ENCODE results near the gene MGAT5B. TPM values are rescaled to one million over a fixed set of nuclear protein-coding genes. Genes with fewer than 3 reads are reported as not detected.

MGAT5B gene
- total RNA-seq, 2 donors from 2014 or later: 0.05 to 0.27 TPM

DNA sequence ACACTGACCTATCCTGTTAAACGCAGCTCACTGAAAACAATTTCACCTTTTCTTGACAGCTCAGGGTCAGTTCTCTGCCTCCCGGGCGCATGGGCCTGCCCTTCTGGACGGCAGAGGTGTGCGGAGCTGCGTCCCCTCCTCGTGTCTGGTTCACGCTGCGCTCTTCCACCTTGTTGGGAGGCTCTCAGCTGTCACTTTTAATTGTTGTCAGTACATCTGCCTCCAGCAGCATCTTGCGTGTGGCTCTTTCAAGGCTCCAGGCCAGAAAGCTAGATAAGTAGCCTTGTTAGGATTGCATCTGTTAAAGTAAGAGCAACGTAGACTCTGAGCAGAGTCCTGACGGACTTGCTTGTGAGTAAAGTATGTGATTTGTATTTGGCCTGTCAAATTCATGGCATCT, 59.4 kb downstream of the MGAT5B start:
- intact Hi-C loops (cut with DNase I): no loop called here
- Histone ChIP-seq H3K27me3 (no peaks in the 10 kb centered on the region), H3K4me1 (no peaks in the 10 kb centered on the region), H3K36me3 (no peaks in the 10 kb centered on the region), H3K27ac (no peak overlapping the region), H3K9me3 (no peaks in the 10 kb centered on the region), H3K9ac (ENCODE audit: low read depth in 2 of 2, low read length in 2 of 2) (no peak overlapping the region), H3K4me3 (no peak overlapping the region)
- TF ChIP-seq, protein P1, sequence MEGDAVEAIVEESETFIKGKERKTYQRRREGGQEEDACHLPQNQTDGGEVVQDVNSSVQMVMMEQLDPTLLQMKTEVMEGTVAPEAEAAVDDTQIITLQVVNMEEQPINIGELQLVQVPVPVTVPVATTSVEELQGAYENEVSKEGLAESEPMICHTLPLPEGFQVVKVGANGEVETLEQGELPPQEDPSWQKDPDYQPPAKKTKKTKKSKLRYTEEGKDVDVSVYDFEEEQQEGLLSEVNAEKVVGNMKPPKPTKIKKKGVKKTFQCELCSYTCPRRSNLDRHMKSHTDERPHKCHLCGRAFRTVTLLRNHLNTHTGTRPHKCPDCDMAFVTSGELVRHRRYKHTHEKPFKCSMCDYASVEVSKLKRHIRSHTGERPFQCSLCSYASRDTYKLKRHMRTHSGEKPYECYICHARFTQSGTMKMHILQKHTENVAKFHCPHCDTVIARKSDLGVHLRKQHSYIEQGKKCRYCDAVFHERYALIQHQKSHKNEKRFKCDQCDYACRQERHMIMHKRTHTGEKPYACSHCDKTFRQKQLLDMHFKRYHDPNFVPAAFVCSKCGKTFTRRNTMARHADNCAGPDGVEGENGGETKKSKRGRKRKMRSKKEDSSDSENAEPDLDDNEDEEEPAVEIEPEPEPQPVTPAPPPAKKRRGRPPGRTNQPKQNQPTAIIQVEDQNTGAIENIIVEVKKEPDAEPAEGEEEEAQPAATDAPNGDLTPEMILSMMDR (IDR thresholded peaks at IDR 0.05): no peak
- no peak for DNase-seq

DNA sequence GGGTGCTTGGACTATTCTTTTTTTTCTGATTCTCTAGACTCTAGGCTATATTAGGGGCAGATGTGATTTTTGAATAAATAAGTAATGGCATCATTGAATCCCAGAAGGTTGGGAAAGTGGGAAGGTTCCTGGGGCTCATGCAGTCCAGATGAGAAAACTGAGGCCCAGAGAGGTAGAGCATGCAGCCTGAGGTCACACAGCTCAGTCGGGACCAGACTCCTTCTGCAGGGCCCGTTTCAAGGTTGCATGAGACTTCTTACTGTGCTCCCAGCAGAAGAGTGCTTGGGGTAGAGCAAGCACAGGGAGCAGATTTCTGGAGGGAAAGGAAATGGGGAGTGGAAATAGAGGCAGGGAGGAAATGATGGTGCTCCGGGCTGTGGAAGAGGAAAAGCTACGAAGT, 59.8 kb downstream of the MGAT5B start:
- Histone ChIP-seq H3K36me3 (no peaks in the 10 kb centered on the region), H3K4me3 (no peak overlapping the region), H3K9me3 (no peaks in the 10 kb centered on the region), H3K27ac (no peak overlapping the region), H3K4me1 (no peaks in the 10 kb centered on the region), H3K27me3 (no peaks in the 10 kb centered on the region), H3K9ac (ENCODE audit: low read depth in 2 of 2, low read length in 2 of 2) (no peak overlapping the region)
- intact Hi-C loops (cut with DNase I): no loop called here
- no peak for DNase-seq
- TF ChIP-seq, protein P1 (IDR thresholded peaks at IDR 0.05): no peak

DNA sequence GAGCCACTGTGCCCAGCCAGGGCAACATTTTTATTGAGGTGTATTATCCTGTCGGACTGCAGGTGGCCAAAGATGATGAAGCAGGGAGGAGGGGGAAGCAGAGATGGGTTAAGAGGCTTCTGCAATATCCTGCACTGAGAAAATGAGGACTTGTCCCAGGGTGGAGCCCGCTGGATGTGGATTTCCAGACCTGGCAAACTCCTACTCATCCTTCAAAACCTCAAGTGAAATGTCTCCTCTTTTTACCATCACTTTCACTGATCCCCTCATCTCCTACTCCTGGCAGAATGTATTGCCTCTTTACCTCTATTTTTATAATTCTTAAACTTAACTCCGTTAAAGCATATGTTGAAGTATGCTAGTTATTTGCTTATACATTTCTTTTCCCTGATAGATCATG, 60.9 kb downstream of the MGAT5B start:
- H3K27me3 ChIP-seq: no peaks in the 10 kb centered on the region
- H3K36me3 ChIP-seq: no peaks in the 10 kb centered on the region
- no peak overlapping the region for H3K4me3 ChIP-seq
- no peaks in the 10 kb centered on the region for H3K9me3 ChIP-seq
- no peak overlapping the region for H3K27ac ChIP-seq
- intact Hi-C loops (cut with DNase I): no loop called here
- TF ChIP-seq, protein P1 (IDR thresholded peaks at IDR 0.05): no peak
- no peak for DNase-seq
- no peak overlapping the region for H3K9ac ChIP-seq (ENCODE audit: low read depth in 2 of 2, low read length in 2 of 2)
- no peaks in the 10 kb centered on the region for H3K4me1 ChIP-seq

DNA sequence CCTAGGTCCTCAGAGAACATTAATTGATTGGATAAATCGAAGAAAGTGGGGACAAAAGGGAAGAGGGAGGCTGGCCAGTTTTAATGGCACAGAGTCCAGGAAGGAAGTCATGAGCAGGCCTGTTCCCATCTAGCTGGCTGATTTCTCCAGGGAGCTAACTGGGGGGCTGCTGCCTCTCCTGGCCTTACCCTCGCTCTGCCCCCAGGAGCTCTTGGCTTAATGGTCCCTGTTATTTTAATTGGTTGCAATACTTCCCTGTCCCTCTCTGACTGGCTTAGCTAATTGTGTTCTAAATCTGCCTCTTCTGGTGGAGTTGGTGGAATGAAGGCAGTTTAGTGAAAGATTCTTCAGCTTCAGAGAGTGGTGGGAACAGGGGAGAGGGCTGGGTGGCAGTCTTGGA, 61.4 kb downstream of the MGAT5B start:
- TF ChIP-seq, protein P1 (IDR thresholded peaks at IDR 0.05): no peak
- H3K36me3 ChIP-seq: no peaks in the 10 kb centered on the region
- no peak overlapping the region for H3K4me3 ChIP-seq
- H3K27me3 ChIP-seq: no peaks in the 10 kb centered on the region
- H3K9me3 ChIP-seq: no peaks in the 10 kb centered on the region
- intact Hi-C loops (cut with DNase I): no loop called here
- DNase-seq: no peak
- no peaks in the 10 kb centered on the region for H3K4me1 ChIP-seq
- H3K9ac ChIP-seq (ENCODE audit: low read depth in 2 of 2, low read length in 2 of 2): no peak overlapping the region
- no peak overlapping the region for H3K27ac ChIP-seq

DNA sequence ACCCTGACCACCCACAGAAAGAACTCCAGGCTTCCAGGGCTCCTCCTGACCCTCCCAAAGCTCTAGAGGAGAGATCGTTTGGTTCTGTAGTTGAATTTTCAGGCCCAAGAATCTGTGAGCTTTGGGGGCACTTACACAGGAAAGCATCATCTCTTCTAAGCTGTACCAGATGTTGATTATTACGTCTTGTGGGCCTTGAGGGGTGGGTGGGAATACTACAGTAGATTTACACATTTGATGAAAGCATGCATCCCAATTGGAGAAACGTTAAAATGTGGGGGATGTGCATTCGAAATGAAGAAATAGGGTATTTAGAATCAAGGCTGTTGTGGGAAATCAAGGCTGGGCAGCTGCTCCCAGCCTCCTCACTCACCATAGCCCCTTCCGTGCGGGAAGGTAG, 61.9 kb downstream of the MGAT5B start:
- TF ChIP-seq, protein P1 (IDR thresholded peaks at IDR 0.05): no peak
- intact Hi-C loops (cut with DNase I): no loop called here
- no peaks in the 10 kb centered on the region for H3K36me3 ChIP-seq
- H3K9me3 ChIP-seq: no peaks in the 10 kb centered on the region
- H3K4me3 ChIP-seq: no peak overlapping the region
- H3K27ac ChIP-seq: no peak overlapping the region
- no peaks in the 10 kb centered on the region for H3K27me3 ChIP-seq
- no peak for DNase-seq
- no peak overlapping the region for H3K9ac ChIP-seq (ENCODE audit: low read depth in 2 of 2, low read length in 2 of 2)
- no peaks in the 10 kb centered on the region for H3K4me1 ChIP-seq

All from colonic mucosa (tissue), 4 donors.